ENCODE results near the gene CCDC38.

Gene CCDC38

GRCh38 chr12:95838125-95838524, 104.3 kb downstream of the CCDC38 start:
- TF ChIP-seq CTCF (IDR thresholded peaks at IDR 0.05; ENCODE audit: insufficient read depth, low read depth, low read length, missing control alignments): no peak
- no peak for DNase-seq (ENCODE audit: low read depth)
- H3K4me3 ChIP-seq (ENCODE audit: low read depth, low read length): no peak overlapping the region

GRCh38 chr12:95837240-95838038, 105.0 kb downstream of the CCDC38 start:
- no peak for DNase-seq (ENCODE audit: low read depth)
- no peak overlapping the region for H3K4me3 ChIP-seq (ENCODE audit: low read depth, low read length)
- no peak for TF ChIP-seq CTCF (IDR thresholded peaks at IDR 0.05; ENCODE audit: insufficient read depth, low read depth, low read length, missing control alignments)

- TF ChIP-seq CTCF (IDR thresholded peaks at IDR 0.05; ENCODE audit: insufficient read depth, low read depth, low read length, missing control alignments): no peak
- no peak for DNase-seq (ENCODE audit: low read depth)
- H3K4me3 ChIP-seq (ENCODE audit: low read depth, low read length): no peak overlapping the region
Observed at GRCh38 chr12:95836630-95837239, 105.7 kb downstream of the CCDC38 start.

- DNase-seq (ENCODE audit: low read depth): no peak
- no peak for TF ChIP-seq CTCF (IDR thresholded peaks at IDR 0.05; ENCODE audit: insufficient read depth, low read depth, low read length, missing control alignments)
- no peak overlapping the region for H3K4me3 ChIP-seq (ENCODE audit: low read depth, low read length)
Observed at GRCh38 chr12:95836185-95836609, 106.2 kb downstream of the CCDC38 start.

- DNase-seq (ENCODE audit: low read depth): no peak
- no peak overlapping the region for H3K4me3 ChIP-seq (ENCODE audit: low read depth, low read length)
- no peak for TF ChIP-seq CTCF (IDR thresholded peaks at IDR 0.05; ENCODE audit: insufficient read depth, low read depth, low read length, missing control alignments)
Observed at GRCh38 chr12:95834572-95834971, 107.8 kb downstream of the CCDC38 start.

GRCh38 chr12:95830335-95831089, 111.9 kb downstream of the CCDC38 start:
- no peak for DNase-seq (ENCODE audit: low read depth)
- TF ChIP-seq CTCF (IDR thresholded peaks at IDR 0.05; ENCODE audit: insufficient read depth, low read depth, low read length, missing control alignments): no peak
- no peak overlapping the region for H3K4me3 ChIP-seq (ENCODE audit: low read depth, low read length)

All from GM12865 (cell line).